Activated CD8-positive, alpha-beta T cell treated with anti-CD3 and anti-CD28 coated beads, Interleukin-2, amount 10 ng/mL, durations not matched to agents 7 days and 5 days (primary cell): ENCODE measurements around the gene ATP11A. TPM values are rescaled to one million over a fixed set of nuclear protein-coding genes. Genes with fewer than 3 reads are reported as not detected.

Source experiments
- ATAC-seq: fragments of 150-1000 bp; cut with Tn5 transposase; one replicate; pipeline ENCODE4 v1.10.0; 2021; ENCODE audit warnings: moderate library complexity
- CTCF ChIA-PET: fragments of 350-600 bp; sonication (Branson Sonifier 250); formaldehyde crosslinking; loops from one replicate; lab custom pipeline; 2021; ENCODE audit warnings: antibody characterized with exemption; lab: Charles Lee
- POLR2A ChIA-PET: fragments of 350-600 bp; sonication (Branson Sonifier 250); formaldehyde crosslinking; loops from one replicate; lab custom pipeline; 2021; ENCODE audit warnings: antibody characterized with exemption; lab: Charles Lee
- DNase-seq: peaks from one replicate; pipeline ENCODE4 v3.0.0-alpha.2; 2020
- H3K27ac Mint-ChIP-seq: one replicate; pipeline ENCODE4 v1.8.0; 2021; ENCODE audit warnings: mild to moderate bottlenecking, mixed read lengths
- H3K27me3 Mint-ChIP-seq: one replicate; pipeline ENCODE4 v1.8.0; 2021; ENCODE audit warnings: low read depth, mixed read lengths
- H3K36me3 Mint-ChIP-seq: one replicate; pipeline ENCODE4 v1.8.0; 2021; ENCODE audit warnings: low read depth, mixed read lengths
- H3K4me1 Mint-ChIP-seq: one replicate; pipeline ENCODE4 v1.8.0; 2021; ENCODE audit warnings: low read depth, mixed read lengths
- H3K4me3 Mint-ChIP-seq: one replicate; pipeline ENCODE4 v1.8.0; 2021; ENCODE audit warnings: mild to moderate bottlenecking, mixed read lengths
- H3K9me3 Mint-ChIP-seq: one replicate; pipeline ENCODE4 v1.8.0; 2022; ENCODE audit warnings: mixed read lengths; ENCODE audit not compliant: insufficient read depth
- total RNA-seq, 2 experiments: library from RNA; stranded (reverse); gene quantifications; one replicate each; pipeline ENCODE4 v1.2.3, GENCODE V29; 2021

The ATP11A gene
- total RNA-seq, 2 experiments from 2014 or later: 35.6 to 38.3 TPM

DNA sequence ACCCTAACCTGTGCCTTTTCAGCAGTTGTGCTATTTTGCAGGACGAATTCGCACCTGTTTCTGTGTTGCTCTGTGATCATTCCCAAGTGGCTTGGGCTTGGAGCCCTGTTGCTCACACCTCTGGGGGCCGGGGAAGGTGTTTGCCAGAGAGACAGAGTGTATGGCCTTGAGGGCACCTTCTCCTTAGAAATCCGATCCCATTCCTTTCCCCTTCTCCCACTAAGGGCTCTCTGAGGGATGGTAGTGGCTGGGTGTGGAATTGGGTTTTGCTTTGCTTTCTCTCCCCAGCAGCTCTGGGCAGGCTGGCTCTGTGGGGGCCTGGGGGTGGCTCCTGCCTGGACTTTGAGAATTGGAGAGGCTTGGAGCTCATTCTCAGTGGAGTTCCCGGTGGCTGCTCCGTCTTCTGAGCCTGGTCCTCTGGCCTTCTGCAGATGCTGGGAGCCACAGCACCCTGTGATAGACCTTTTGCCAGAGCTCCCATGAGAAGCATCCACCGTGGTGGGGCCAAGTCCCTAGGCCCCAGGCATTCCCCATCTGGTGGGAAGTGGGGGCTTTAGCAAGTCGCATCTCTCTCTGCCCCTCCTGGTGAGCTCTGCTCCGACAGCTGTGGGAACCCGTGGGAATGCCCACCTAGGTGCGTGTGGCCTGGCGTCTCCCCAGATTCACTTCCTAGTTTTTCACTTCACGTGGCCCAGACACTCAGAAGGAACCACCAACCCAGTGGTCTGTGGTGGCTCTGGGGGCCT, 26.1 kb downstream of the ATP11A start:
- H3K4me1 Mint-ChIP-seq: no peaks in the 10 kb centered on the region
- POLR2A ChIA-PET: no interaction called here
- no peaks in the 10 kb centered on the region for H3K27me3 Mint-ChIP-seq
- CTCF ChIA-PET: no interaction called here
- no peak overlapping the region for H3K27ac Mint-ChIP-seq
- no peak for DNase-seq
- ATAC-seq: no peak
- no peak overlapping the region for H3K4me3 Mint-ChIP-seq
- no peaks in the 10 kb centered on the region for H3K9me3 Mint-ChIP-seq
- no peaks in the 10 kb centered on the region for H3K36me3 Mint-ChIP-seq

DNA sequence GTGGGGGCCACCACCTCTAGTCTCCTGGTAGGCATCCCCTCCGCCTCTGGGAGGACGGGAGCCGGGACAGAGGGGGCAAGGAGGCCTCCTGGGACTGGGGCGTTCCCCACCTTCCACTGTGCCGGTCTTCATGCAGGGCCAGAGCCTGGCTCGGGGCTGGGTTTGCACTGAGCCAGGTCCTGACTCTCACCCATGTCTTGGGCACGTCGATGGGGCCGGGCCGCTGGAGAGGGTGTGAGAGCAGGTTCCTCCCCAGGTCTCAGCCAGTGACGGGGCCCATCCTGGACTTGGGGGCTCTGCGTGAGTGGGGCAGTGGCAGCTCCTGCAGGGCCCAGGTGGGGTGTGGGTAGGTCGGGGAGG, 26.6 kb downstream of the ATP11A start:
- no peaks in the 10 kb centered on the region for H3K9me3 Mint-ChIP-seq
- no peak overlapping the region for H3K4me3 Mint-ChIP-seq
- H3K27ac Mint-ChIP-seq: no peak overlapping the region
- DNase-seq (no peak), ATAC-seq (no peak)
- H3K4me1 Mint-ChIP-seq: no peaks in the 10 kb centered on the region
- CTCF ChIA-PET: no interaction called here
- H3K27me3 Mint-ChIP-seq: no peaks in the 10 kb centered on the region
- no peaks in the 10 kb centered on the region for H3K36me3 Mint-ChIP-seq
- POLR2A ChIA-PET: no interaction called here

DNA sequence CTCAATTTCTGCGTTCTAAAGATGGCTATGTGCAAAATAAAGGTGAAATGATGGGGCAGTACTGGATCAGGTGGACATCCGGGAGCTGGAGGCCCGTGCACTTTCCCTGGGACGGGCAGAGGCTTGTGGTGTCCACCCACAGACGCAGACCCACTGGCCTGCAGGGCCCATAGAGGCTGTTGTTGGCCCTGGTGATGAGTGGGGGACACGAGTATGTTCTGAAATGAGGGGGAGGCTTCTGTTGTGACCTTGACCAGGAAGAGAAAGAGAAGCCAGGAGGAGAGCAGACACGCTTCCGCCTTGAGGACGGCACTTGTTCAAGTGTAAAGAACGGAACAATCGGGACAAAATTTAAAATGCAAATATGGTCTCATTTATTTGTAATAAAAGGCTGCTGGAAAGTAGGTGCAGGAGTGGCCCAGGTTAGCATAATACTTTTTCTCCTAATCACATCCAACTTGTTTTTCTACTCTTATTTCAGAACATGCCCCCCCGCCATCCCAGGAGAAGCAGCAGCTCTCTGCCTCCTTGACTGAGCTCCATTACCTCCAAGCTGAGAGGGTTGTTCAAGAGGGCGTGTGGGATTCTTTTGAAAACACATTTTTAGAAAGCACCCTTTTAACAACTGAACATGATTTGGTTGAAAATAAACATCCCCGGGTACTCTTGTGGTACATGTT, 27.1 kb downstream of the ATP11A start:
- POLR2A ChIA-PET: no interaction called here
- H3K27ac Mint-ChIP-seq: no peak overlapping the region
- no peaks in the 10 kb centered on the region for H3K9me3 Mint-ChIP-seq
- H3K4me3 Mint-ChIP-seq: no peak overlapping the region
- no peaks in the 10 kb centered on the region for H3K4me1 Mint-ChIP-seq
- H3K36me3 Mint-ChIP-seq: no peaks in the 10 kb centered on the region
- H3K27me3 Mint-ChIP-seq: no peaks in the 10 kb centered on the region
- ATAC-seq (no peak), DNase-seq (no peak)
- CTCF ChIA-PET: no interaction called here

DNA sequence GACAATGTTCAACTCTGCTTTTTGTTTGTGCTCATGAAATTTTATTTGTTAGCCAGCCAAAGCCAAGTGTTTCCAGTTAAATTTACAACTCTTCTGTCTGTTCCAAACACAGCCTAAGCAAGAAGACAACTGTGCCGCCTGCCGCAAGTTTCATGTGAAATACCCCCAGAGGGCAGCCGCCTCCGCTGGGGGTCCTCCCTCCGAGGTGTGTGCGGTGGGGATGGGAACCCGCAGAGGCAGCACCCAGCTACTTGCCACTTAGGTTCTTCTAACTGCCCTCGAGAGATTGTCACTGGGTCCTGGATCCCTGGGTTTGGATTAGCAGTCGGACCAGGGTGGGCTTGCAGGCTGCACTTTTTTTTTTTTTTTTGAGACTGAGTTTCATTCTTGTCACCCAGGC, 28.5 kb downstream of the ATP11A start:
- Mint-ChIP-seq H3K27me3 (no peaks in the 10 kb centered on the region), H3K36me3 (no peaks in the 10 kb centered on the region), H3K4me3 (no peak overlapping the region), H3K9me3 (no peaks in the 10 kb centered on the region), H3K4me1 (peaks cover 5% of the 10 kb centered on the region), H3K27ac (no peak overlapping the region)
- no peak for ATAC-seq
- CTCF ChIA-PET: no interaction called here
- POLR2A ChIA-PET: no interaction called here
- no peak for DNase-seq

DNA sequence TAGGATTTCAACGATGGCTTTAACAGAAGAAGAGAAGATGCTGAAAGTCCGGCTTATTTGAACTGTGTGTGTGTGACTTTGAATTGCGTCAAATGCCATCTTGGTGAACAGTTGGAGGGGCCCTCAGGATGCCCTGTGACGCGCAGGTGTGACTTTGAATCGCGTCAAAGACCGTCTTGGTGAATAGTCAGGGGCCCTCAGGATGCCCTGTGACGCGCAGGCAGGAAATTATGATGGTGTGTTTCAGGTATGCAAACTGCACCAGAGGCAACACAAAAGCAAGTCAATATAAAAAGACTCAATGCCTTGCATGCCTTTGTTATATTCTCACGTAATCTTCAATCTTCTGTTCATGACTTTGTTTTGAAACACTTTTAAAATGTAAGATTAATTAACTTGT, 29.2 kb downstream of the ATP11A start:
- H3K4me1 Mint-ChIP-seq: peaks cover 5% of the 10 kb centered on the region
- H3K27ac Mint-ChIP-seq: no peak overlapping the region
- CTCF ChIA-PET: no interaction called here
- H3K9me3 Mint-ChIP-seq: no peaks in the 10 kb centered on the region
- no peak for DNase-seq
- H3K27me3 Mint-ChIP-seq: no peaks in the 10 kb centered on the region
- POLR2A ChIA-PET: no interaction called here
- ATAC-seq: no peak
- no peak overlapping the region for H3K4me3 Mint-ChIP-seq
- no peaks in the 10 kb centered on the region for H3K36me3 Mint-ChIP-seq

DNA sequence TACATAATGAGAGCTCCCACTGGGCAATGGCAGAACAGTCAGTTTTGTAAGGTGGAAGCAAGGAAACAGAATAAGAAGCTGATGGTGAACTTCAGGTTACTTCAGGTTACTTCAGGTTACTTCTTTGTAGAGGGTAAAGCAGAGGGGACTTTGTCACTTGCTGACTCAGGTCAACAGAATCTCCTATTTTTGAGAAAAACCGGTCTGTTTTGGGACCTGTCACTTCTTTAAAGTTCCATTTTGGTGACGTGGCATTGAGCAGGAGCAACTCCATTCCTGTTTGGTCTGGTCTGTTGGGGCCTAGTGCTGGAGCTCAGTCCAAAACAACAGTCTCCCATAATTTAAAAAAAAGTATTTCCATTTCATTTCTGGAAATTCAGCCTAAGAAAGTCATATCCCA, 29.7 kb downstream of the ATP11A start:
- DNase-seq (no peak), ATAC-seq (no peak)
- ChIA-PET POLR2A (no interaction called here), CTCF (no interaction called here)
- H3K36me3 Mint-ChIP-seq: no peaks in the 10 kb centered on the region
- H3K27me3 Mint-ChIP-seq: no peaks in the 10 kb centered on the region
- H3K27ac Mint-ChIP-seq: no peak overlapping the region
- H3K9me3 Mint-ChIP-seq: no peaks in the 10 kb centered on the region
- H3K4me3 Mint-ChIP-seq: no peak overlapping the region
- peaks cover 6% of the 10 kb centered on the region for H3K4me1 Mint-ChIP-seq

DNA sequence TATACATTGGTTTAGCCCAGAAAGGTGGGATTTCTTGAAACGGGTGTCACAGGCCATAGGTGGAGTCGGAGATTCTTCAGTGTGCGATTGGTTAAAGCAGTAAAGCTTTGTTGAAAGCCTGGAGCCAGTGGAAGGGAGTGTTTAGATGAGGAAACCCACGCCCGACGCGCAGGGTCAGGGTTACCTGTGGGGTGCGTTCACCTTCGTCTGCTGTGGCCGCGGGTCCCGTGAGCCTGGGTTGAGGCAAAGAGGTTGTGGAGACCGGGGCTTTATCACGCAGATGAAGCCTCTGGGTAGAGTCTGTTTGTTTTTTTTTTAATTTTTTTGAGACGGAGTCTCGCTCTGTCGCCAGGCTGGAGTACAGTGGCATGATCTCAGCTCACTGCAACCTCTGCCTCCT, 30.4 kb downstream of the ATP11A start:
- CTCF ChIA-PET: no interaction called here
- POLR2A ChIA-PET: no interaction called here
- H3K27ac Mint-ChIP-seq: no peak overlapping the region

DNA sequence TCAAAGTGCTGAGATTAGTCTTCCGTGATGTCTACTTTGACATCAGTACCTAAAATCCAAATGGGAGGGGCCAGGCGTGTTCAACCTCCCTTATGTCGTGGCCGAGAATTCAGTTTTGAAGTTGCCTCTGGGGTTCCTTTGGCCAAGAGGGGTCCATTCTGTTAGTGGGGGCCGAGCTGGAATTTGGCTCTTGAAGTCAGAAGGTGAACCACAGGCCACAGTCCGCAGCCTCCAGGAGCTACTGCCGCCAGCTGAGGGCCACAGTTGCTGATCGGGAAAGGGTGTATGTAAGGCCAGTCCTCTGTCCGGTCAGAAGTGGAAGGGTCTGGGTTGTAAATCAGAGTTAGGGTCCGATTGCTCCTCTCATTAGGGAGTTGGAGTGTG, 31.0 kb downstream of the ATP11A start:
- ATAC-seq (no peak), DNase-seq (no peak)
- Mint-ChIP-seq H3K9me3 (no peaks in the 10 kb centered on the region), H3K27ac (no peak overlapping the region), H3K4me3 (no peak overlapping the region), H3K4me1 (peaks cover 17% of the 10 kb centered on the region), H3K36me3 (no peaks in the 10 kb centered on the region), H3K27me3 (no peaks in the 10 kb centered on the region)
- CTCF ChIA-PET: no interaction called here
- POLR2A ChIA-PET: no interaction called here

More for the DNA sequence above, 30.4 kb downstream of the ATP11A start:
- Mint-ChIP-seq H3K4me1 (peaks cover 12% of the 10 kb centered on the region), H3K4me3 (no peak overlapping the region), H3K9me3 (no peaks in the 10 kb centered on the region), H3K27me3 (no peaks in the 10 kb centered on the region), H3K36me3 (no peaks in the 10 kb centered on the region)
- no peak for ATAC-seq
- DNase-seq: no peak

DNA sequence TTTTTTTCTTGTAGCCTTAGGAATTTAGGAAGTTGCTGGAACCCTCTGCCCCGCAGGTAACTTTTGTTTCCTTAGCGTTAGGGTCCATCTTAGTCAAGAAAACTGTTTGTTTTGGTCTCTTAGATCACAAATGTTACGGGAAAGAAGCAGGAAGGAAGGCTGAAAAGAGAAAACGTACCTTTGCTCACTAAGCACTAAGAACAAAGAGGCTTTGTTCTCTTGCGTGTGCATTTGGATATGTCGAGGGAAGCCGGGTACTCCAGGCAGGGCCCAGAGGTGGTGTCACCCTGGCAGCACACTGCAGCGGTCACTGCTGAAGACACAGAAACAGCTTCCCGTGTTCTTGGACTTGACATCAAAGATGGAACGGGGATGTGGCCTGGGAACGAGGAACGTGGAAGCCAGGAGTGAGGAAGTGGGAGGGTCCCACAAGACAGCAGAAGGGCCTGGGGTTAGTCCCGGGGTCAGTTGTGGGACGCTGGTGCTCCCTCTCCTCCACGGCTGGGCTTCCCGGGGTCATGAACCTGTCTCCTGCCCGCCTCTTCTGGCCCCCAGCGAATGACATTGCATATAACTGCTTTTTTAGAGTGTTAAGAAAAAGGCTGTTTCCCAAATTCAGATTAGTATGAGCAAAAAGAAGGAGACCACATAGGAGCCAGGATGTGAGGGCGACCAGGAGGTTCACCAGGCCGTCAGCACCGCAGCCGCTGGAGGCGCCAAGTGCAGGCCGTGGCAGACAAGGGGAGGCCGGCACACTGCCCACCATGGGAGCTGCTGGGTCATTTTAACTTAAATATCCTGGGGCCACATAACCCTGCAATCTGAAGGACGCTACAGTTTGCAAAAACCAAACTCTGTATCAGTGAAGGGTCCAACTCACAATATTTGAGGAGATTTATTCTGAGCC, 31.6 kb downstream of the ATP11A start:
- ATAC-seq (no peak), DNase-seq (no peak)
- no peak overlapping the region for H3K4me3 Mint-ChIP-seq
- no peak overlapping the region for H3K27ac Mint-ChIP-seq
- H3K9me3 Mint-ChIP-seq: no peaks in the 10 kb centered on the region
- no peaks in the 10 kb centered on the region for H3K27me3 Mint-ChIP-seq
- H3K36me3 Mint-ChIP-seq: no peaks in the 10 kb centered on the region
- CTCF ChIA-PET: no interaction called here
- peaks cover 24% of the 10 kb centered on the region for H3K4me1 Mint-ChIP-seq
- POLR2A ChIA-PET: no interaction called here

DNA sequence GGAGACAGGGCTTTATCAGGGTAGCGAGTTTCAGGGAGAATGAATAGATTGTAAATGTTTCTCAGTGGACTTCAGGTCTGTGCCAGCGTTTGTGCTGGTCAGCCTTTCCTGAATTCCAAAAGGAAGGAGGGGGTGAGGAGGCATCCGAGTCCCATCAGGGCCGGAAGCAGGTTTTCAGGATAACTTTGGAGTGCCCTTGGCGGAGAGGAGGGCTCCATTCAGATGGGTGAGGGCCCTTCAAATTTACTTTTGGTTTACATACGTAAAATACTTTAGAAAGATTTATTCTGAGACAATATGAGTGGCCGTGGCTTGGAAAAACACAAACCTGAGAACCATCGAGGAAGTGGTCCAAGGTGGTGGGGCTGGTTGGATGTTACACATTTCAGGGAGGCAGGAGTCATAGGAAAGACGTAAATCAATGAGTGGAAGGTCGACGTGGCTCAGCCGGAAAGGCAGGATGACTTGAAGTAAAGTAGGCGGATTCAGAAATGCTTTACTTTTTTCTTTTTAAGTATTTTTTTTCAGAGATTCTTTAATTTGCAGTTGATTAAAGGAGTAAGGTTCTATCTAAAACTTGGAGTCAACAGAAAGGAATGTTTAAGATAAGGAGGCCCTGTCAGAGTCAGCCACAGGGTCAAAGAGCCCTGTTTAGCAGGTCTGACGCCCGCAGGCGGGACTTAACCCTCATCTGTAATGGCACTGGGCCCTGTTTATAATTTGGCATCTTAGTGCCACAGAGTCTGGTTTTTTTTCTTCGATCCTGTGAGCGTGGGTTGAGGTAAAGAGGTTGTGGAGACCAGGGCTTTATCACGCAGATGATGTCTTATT, 32.8 kb downstream of the ATP11A start:
- Mint-ChIP-seq H3K36me3 (no peaks in the 10 kb centered on the region), H3K27me3 (no peaks in the 10 kb centered on the region), H3K4me3 (no peak overlapping the region), H3K27ac (no peak overlapping the region), H3K4me1 (peaks cover 27% of the 10 kb centered on the region), H3K9me3 (no peaks in the 10 kb centered on the region)
- no peak for ATAC-seq
- ChIA-PET POLR2A (no interaction called here), CTCF (no interaction called here)
- no peak for DNase-seq

DNA sequence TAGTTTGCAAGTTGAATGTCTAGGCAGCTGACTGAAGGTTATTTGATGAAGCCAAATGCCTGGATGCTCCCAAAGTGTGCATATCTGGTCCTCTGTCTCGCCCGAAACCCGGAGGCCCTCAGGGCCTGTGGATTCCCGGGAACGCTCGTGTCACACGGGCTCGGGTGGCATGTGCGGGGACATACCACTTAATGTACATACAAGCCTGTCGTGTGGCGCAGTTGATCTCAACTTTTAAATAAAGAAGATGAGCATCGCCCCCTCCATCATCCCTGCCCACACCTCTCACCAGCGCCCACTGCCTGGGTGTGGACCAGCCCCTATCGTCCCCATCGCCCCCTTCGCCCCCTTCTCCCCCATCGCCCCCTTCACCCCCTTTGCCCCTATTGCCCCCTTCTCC, 33.9 kb downstream of the ATP11A start:
- ATAC-seq: no peak
- H3K9me3 Mint-ChIP-seq: no peaks in the 10 kb centered on the region
- no peaks in the 10 kb centered on the region for H3K27me3 Mint-ChIP-seq
- no peak for DNase-seq
- H3K4me3 Mint-ChIP-seq: no peak overlapping the region
- H3K36me3 Mint-ChIP-seq: no peaks in the 10 kb centered on the region
- CTCF ChIA-PET: no interaction called here
- H3K4me1 Mint-ChIP-seq: peaks cover 27% of the 10 kb centered on the region
- POLR2A ChIA-PET: no interaction called here
- no peak overlapping the region for H3K27ac Mint-ChIP-seq
